SK-N-SH (cell line): ENCODE measurements around the gene TIAM2. TPM values are rescaled to one million over a fixed set of nuclear protein-coding genes. Genes with fewer than 3 reads are reported as not detected.

Source experiments
- CTCF ChIA-PET: fragments of 300-600, 350-600 bp; formaldehyde crosslinking; extraction: SDS; loops from one replicate; lab custom pipeline; 2021; lab: Yijun Ruan, JAX
- POLR2A ChIA-PET: fragments of 350-600 bp; sonication (Branson Sonifier 250); formaldehyde crosslinking; extraction: SDS; loops from one replicate; lab custom pipeline; 2020; ENCODE audit warnings: antibody characterized with exemption, inconsistent platforms; lab: Yijun Ruan, JAX
- DNase-seq: peaks from one replicate; pipeline ENCODE4 v3.0.0; 2012
- H2AFZ ChIP-seq: fragments of 200-600 bp; sonication (generic); 2 replicates; pipeline ENCODE4 v1.8.1; 2016; ENCODE audit warnings: antibody characterized with exemption, mild to moderate bottlenecking, low read depth
- H3F3A ChIP-seq: fragments of 200-600 bp; sonication (generic); replicated peaks from 2 replicates; pipeline ENCODE3; 2016; ENCODE audit warnings: antibody characterized with exemption, mild to moderate bottlenecking; ENCODE audit not compliant: insufficient read depth
- H3K27ac ChIP-seq, 2 experiments: fragments of 200-500 bp in 1 of 2; fragments of 200-600 bp in 1 of 2; sonication (Bioruptor generic) in 1 of 2; sonication (generic), shearing (Covaris generic) in 1 of 2; 2 replicates each; pipeline versions ENCODE4 v1.5.1 to v1.6.1; 2014 to 2016; ENCODE audit warnings: low read depth in 2 of 2, inconsistent platforms in 1 of 2, low read length in 1 of 2, mild to moderate bottlenecking in 1 of 2, mixed read lengths in 1 of 2
- H3K27me3 ChIP-seq: fragments of 200-600 bp; sonication (generic), shearing (Covaris generic); 2 replicates; pipeline ENCODE4 v1.6.1; 2016; ENCODE audit warnings: mixed run types; ENCODE audit not compliant: insufficient read depth
- H3K36me3 ChIP-seq, 2 experiments: fragments of 200-500 bp in 1 of 2; fragments of 200-600 bp in 1 of 2; sonication (Bioruptor generic) in 1 of 2; sonication (generic) in 1 of 2; replicated peaks in 1 of 2; 2 replicates each; pipeline versions ENCODE3 to v1.5.1; 2014 to 2016; ENCODE audit warnings: low read length in 1 of 2, mild to moderate bottlenecking in 1 of 2; ENCODE audit not compliant: insufficient read depth in 2 of 2, control insufficient read depth in 1 of 2
- H3K4me1 ChIP-seq, 2 experiments: fragments of 200-500 bp in 1 of 2; fragments of 200-600 bp in 1 of 2; sonication (Bioruptor generic) in 1 of 2; sonication (generic), shearing (Covaris generic) in 1 of 2; 2 replicates each; pipeline versions ENCODE4 v1.5.1 to v1.6.1; 2014 to 2016; ENCODE audit warnings: low read depth in 1 of 2, low read length in 1 of 2, mixed run types in 1 of 2; ENCODE audit not compliant: insufficient read depth in 2 of 2, control insufficient read depth in 1 of 2
- H3K4me2 ChIP-seq: fragments of 200-600 bp; sonication (generic), shearing (Covaris generic); 2 replicates; pipeline ENCODE4 v1.6.1; 2017; ENCODE audit warnings: mixed run types
- H3K4me3 ChIP-seq, 2 experiments: fragments of 200-500 bp in 1 of 2; fragments of 200-600 bp in 1 of 2; sonication (Bioruptor generic) in 1 of 2; sonication (generic), shearing (Covaris generic) in 1 of 2; 2 replicates each; pipeline versions ENCODE4 v1.5.1 to v1.8.1; 2014 to 2016; ENCODE audit warnings: low read depth in 2 of 2, inconsistent platforms in 1 of 2, low read length in 1 of 2, mild to moderate bottlenecking in 1 of 2, mixed read lengths in 1 of 2, moderate library complexity in 1 of 2
- H3K79me2 ChIP-seq: fragments of 200-600 bp; sonication (generic); 2 replicates; pipeline ENCODE4 v1.8.1; 2017; ENCODE audit warnings: mild to moderate bottlenecking; ENCODE audit not compliant: insufficient read depth
- H3K9ac ChIP-seq: fragments of 200-600 bp; sonication (generic); 2 replicates; pipeline ENCODE4 v1.6.1; 2017; ENCODE audit warnings: mixed run types
- H3K9me2 ChIP-seq: fragments of 200-600 bp; sonication (generic); 2 replicates; pipeline ENCODE4 v1.6.1; 2017; ENCODE audit warnings: mixed run types
- H3K9me3 ChIP-seq: fragments of 200-600 bp; sonication (generic); 2 replicates; pipeline ENCODE4 v1.6.1; 2017; ENCODE audit warnings: mixed run types, mild to moderate bottlenecking, moderate library complexity
- H4K20me1 ChIP-seq: fragments of 200-600 bp; sonication (generic); 2 replicates; pipeline ENCODE4 v1.6.1; 2017; ENCODE audit warnings: mild to moderate bottlenecking, mixed run types; ENCODE audit not compliant: insufficient read depth
- EP300 ChIP-seq, 2 experiments: IDR thresholded peaks; 2 replicates each; pipeline versions ENCODE4 v1.4.0 to v1.6.1; 2012; ENCODE audit warnings: borderline replicate concordance in 1 of 2, low read depth in 1 of 2, low read length in 1 of 2
- FOSL2 ChIP-seq: IDR thresholded peaks from 2 replicates; pipeline ENCODE4 v1.4.0; 2012; ENCODE audit warnings: low read depth, mild to moderate bottlenecking, moderate library complexity, borderline replicate concordance
- JUND ChIP-seq: IDR thresholded peaks from 2 replicates; pipeline ENCODE4 v1.4.0; 2012
- MXI1 ChIP-seq: IDR thresholded peaks from 2 replicates; pipeline ENCODE4 v1.6.1; 2012; ENCODE audit warnings: mild to moderate bottlenecking, low read depth, low read length, improper control_type of control experiment
- RXRA ChIP-seq: IDR thresholded peaks from 2 replicates; pipeline ENCODE4 v1.4.0; 2012; ENCODE audit warnings: low read depth, mild to moderate bottlenecking, borderline replicate concordance
- TEAD4 ChIP-seq: IDR thresholded peaks from 2 replicates; pipeline ENCODE4 v1.4.0; 2012; ENCODE audit warnings: mild to moderate bottlenecking, borderline replicate concordance; ENCODE audit not compliant: insufficient read depth
- WGBS: methylation state at CpG from one replicate; pipeline ENCODE4 v1.1.6; 2017; ENCODE audit warnings: low lambda C conversion rate; 5-methylcytosine and 5-hydroxymethylcytosine counted together
- polyA plus RNA-seq, 3 experiments: library from polyadenylated mRNA; depleted of rRNA; stranded (reverse); fragments of >200 nt; gene quantifications; 2 replicates each; pipeline ENCODE4 v1.2.3, GENCODE V29; 2012
- TF ChIP-seq, protein P1 (sequence below): IDR thresholded peaks from 2 replicates; pipeline ENCODE4; 2012
- TF ChIP-seq, protein P2 (sequence below): IDR thresholded peaks from 2 replicates; pipeline ENCODE4 v1.6.1; 2012; ENCODE audit warnings: mild to moderate bottlenecking, low read depth, low read length, moderate library complexity
- TF ChIP-seq, protein P3 (sequence below): IDR thresholded peaks from 2 replicates; pipeline ENCODE4 v1.4.0; 2012; ENCODE audit warnings: low read depth, borderline replicate concordance

The TIAM2 gene
- polyA plus RNA-seq, 1 of the 3 experiments (the other 2 are of a cell fraction) = 13.6 TPM

DNA sequence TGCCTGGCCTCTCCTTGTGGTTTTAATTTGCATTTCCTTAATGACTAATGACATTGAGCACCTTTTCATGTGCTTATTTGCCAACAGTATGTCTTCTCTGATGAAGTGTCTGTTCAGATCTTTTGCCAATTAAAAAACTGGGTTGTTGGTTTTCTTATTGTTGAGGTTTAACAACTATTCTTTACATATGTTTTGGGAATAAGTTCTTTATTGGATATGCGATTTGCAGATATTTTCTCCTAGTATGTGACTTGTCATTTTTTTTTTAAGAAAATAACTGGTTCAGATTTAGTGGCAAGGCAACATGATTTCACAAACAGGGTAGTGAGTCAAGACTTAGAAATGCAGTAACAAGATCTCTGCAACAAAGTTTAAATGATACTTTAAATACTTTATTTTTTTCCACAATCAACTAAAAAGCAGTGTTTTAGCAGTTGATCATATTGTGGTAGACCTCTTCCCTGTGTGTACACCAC lies 67.8 kb downstream of the TIAM2 start:
- H3K9ac ChIP-seq = no peak overlapping the region
- no peaks in the 10 kb centered on the region for H3K27me3 ChIP-seq
- no peak overlapping the region for H2AFZ ChIP-seq
- H3K9me2 ChIP-seq = no peaks in the 10 kb centered on the region
- peaks cover 12% of the 10 kb centered on the region for H3F3A ChIP-seq
- no peaks in the 10 kb centered on the region for H3K36me3 ChIP-seq
- ChIA-PET POLR2A (no interaction called here), CTCF (no interaction called here)
- no peak for DNase-seq
- TF ChIP-seq JUND (peak; percentile 63), FOSL2 (peak; percentile 53; the same call in 1 of the 2 replicates), RXRA (peak; percentile 10; the same call in 1 of the 2 replicates), EP300 (IDR thresholded peaks at IDR 0.05; ENCODE audit: borderline replicate concordance in 1 of 2, low read depth in 1 of 2, low read length in 1 of 2) (peak in 1 of 2 experiments; percentile 52; a peak in 1 of 4 replicates), TEAD4 (peak; percentile 45; the same call in 1 of the 2 replicates)
- TF ChIP-seq, protein P1, sequence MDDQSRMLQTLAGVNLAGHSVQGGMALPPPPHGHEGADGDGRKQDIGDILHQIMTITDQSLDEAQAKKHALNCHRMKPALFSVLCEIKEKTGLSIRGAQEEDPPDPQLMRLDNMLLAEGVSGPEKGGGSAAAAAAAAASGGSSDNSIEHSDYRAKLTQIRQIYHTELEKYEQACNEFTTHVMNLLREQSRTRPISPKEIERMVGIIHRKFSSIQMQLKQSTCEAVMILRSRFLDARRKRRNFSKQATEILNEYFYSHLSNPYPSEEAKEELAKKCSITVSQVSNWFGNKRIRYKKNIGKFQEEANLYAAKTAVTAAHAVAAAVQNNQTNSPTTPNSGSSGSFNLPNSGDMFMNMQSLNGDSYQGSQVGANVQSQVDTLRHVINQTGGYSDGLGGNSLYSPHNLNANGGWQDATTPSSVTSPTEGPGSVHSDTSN = peak; percentile 43; the same call in 1 of the 2 replicates
- TF ChIP-seq, protein P2, sequence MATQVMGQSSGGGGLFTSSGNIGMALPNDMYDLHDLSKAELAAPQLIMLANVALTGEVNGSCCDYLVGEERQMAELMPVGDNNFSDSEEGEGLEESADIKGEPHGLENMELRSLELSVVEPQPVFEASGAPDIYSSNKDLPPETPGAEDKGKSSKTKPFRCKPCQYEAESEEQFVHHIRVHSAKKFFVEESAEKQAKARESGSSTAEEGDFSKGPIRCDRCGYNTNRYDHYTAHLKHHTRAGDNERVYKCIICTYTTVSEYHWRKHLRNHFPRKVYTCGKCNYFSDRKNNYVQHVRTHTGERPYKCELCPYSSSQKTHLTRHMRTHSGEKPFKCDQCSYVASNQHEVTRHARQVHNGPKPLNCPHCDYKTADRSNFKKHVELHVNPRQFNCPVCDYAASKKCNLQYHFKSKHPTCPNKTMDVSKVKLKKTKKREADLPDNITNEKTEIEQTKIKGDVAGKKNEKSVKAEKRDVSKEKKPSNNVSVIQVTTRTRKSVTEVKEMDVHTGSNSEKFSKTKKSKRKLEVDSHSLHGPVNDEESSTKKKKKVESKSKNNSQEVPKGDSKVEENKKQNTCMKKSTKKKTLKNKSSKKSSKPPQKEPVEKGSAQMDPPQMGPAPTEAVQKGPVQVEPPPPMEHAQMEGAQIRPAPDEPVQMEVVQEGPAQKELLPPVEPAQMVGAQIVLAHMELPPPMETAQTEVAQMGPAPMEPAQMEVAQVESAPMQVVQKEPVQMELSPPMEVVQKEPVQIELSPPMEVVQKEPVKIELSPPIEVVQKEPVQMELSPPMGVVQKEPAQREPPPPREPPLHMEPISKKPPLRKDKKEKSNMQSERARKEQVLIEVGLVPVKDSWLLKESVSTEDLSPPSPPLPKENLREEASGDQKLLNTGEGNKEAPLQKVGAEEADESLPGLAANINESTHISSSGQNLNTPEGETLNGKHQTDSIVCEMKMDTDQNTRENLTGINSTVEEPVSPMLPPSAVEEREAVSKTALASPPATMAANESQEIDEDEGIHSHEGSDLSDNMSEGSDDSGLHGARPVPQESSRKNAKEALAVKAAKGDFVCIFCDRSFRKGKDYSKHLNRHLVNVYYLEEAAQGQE = no peak
- TF ChIP-seq, protein P3, sequence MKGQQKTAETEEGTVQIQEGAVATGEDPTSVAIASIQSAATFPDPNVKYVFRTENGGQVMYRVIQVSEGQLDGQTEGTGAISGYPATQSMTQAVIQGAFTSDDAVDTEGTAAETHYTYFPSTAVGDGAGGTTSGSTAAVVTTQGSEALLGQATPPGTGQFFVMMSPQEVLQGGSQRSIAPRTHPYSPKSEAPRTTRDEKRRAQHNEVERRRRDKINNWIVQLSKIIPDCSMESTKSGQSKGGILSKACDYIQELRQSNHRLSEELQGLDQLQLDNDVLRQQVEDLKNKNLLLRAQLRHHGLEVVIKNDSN = no peak
- H3K9me3 ChIP-seq = no peaks in the 10 kb centered on the region
- H3K27ac ChIP-seq = peak overlapping the region in 1 of 2 experiments; percentile 73; a peak in 3 of 4 replicates
- H3K4me1 ChIP-seq = peaks cover 0 to 9% of the 10 kb centered on the region in 2 experiments; a peak in 2 of 4 replicates
- H3K4me3 ChIP-seq = no peak overlapping the region
- H4K20me1 ChIP-seq = no peaks in the 10 kb centered on the region
- WGBS = 27% methylated on average over 1 of the region's 1 CpG
- peaks cover 17% of the 10 kb centered on the region; the same call in 1 of the 2 replicates for H3K79me2 ChIP-seq
- peak overlapping the region; percentile 42 for H3K4me2 ChIP-seq

DNA sequence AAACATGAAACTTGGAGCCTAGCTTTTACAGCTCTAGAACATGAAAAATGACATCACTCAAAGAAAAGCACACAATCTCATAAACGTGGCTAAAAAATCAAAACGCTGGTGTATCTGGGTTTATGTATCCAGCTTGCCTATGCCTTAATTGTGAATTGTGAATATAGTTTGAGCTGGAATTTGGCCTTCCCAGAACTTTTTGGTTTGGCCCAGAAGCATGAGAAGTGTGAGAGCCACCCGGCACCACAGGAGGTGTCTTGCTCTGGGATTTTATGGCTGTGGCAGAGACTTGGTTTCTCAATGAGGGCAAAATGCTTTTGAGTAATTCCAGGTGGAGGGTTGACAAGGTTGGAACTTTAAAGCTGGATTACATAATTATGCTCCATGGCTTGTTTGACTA lies 69.2 kb downstream of the TIAM2 start:
- H3K27me3 ChIP-seq = no peaks in the 10 kb centered on the region
- TF ChIP-seq MXI1 = no peak

More for the DNA sequence above, 69.2 kb downstream of the TIAM2 start:
- Histone ChIP-seq H2AFZ (no peak overlapping the region), H3K9me3 (no peaks in the 10 kb centered on the region), H3K4me2 (no peak overlapping the region), H3K9me2 (no peaks in the 10 kb centered on the region), H3K4me1 (peaks cover 0 to 9% of the 10 kb centered on the region in 2 experiments; a peak in 2 of 4 replicates), H3K79me2 (peaks cover 22% of the 10 kb centered on the region; the same call in 1 of the 2 replicates), H3K36me3 (no peaks in the 10 kb centered on the region), H3K9ac (no peak overlapping the region), H3K4me3 (no peak overlapping the region), H4K20me1 (no peaks in the 10 kb centered on the region), H3F3A (peaks cover 12% of the 10 kb centered on the region), H3K27ac (no peak overlapping the region; a peak in 1 of 4 replicates)
- ChIA-PET POLR2A (no interaction called here), CTCF (no interaction called here)
- no peak for DNase-seq
- WGBS = 84% methylated on average over 3 of the region's 3 CpGs
